Measurements from ENCODE around the gene C1orf116.
A peak's percentile ranks its signal among the peaks of the same experiment; 100 is the strongest.

DNA sequence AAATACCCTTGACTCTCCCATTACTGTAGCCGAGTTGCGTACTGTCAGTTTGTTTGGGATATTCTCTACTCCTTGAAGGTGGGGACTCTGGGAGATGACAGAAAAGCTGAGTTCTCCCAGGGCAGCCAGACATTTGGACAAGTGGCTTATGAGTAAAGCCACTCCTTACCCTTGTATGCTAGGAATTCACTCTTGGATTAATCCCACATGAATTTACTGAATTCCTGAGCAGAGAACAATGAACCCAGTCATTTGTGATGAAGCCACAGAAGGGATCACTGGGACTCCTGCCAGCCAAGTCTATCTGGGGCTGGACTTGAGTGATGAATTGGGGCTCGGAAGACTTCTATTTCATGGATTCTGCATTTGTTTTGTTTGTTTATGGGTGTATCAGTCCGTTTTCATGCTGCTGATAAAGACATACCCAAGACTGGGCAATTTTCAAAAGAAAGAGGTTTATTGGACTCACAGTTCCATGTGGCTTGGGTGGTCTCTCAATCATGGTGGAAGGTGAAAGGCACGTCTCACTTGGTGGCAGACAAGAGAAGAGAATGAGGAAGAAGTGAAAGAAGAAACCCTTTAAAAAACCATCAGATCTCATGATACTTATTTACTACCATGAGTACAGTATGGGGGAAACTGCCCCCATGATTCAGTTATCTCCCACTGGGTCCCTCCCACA, 25.1 kb downstream of the C1orf116 start:
- TF ChIP-seq RAD21 (conservative IDR thresholded peaks at IDR 0.05 in 1 of 2, IDR thresholded peaks at IDR 0.05 in 1 of 2) (no peak; a peak in 1 of 5 replicates), CBX2 (IDR thresholded peaks at IDR 0.05; ENCODE audit: borderline replicate concordance, low read depth) (no peak), JUN (IDR thresholded peaks at IDR 0.05) (peak in 1 of 2 experiments; percentile 68; a peak in 2 of 5 replicates), CHD2 (IDR thresholded peaks at IDR 0.05; ENCODE audit: low read length, partially characterized antibody) (no peak), POLR2A (IDR thresholded peaks at IDR 0.05; ENCODE audit: low read length) (no peak)
- TF ChIP-seq, protein P1, sequence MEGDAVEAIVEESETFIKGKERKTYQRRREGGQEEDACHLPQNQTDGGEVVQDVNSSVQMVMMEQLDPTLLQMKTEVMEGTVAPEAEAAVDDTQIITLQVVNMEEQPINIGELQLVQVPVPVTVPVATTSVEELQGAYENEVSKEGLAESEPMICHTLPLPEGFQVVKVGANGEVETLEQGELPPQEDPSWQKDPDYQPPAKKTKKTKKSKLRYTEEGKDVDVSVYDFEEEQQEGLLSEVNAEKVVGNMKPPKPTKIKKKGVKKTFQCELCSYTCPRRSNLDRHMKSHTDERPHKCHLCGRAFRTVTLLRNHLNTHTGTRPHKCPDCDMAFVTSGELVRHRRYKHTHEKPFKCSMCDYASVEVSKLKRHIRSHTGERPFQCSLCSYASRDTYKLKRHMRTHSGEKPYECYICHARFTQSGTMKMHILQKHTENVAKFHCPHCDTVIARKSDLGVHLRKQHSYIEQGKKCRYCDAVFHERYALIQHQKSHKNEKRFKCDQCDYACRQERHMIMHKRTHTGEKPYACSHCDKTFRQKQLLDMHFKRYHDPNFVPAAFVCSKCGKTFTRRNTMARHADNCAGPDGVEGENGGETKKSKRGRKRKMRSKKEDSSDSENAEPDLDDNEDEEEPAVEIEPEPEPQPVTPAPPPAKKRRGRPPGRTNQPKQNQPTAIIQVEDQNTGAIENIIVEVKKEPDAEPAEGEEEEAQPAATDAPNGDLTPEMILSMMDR (IDR thresholded peaks at IDR 0.05), result no peak
- TF ChIP-seq, protein P2, sequence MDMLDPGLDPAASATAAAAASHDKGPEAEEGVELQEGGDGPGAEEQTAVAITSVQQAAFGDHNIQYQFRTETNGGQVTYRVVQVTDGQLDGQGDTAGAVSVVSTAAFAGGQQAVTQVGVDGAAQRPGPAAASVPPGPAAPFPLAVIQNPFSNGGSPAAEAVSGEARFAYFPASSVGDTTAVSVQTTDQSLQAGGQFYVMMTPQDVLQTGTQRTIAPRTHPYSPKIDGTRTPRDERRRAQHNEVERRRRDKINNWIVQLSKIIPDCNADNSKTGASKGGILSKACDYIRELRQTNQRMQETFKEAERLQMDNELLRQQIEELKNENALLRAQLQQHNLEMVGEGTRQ (IDR thresholded peaks at IDR 0.05), result no peak

Data from A549 (cell line).